Thyroid gland (tissue), 4 donors: ENCODE measurements around the gene ARFGEF2. TPM values are rescaled to one million over a fixed set of nuclear protein-coding genes. Genes with fewer than 3 reads are reported as not detected.
A peak's percentile ranks its signal among the peaks of the same experiment; 100 is the strongest.

ENCODE experiments used
- DNase-seq, 2 donors: peaks; one replicate each; pipeline ENCODE4 v3.0.0-alpha.2; 2019
- H3K27ac ChIP-seq, 3 donors: fragments of 200-600 bp; sonication (generic); 1 replicate in 2 of 3; 2 replicates in 1 of 3; pipeline ENCODE4 v1.5.1; 2016 to 2019; ENCODE audit warnings: mild to moderate bottlenecking in 1 of 3, moderate library complexity in 1 of 3
- H3K27me3 ChIP-seq: fragments of 200-600 bp; sonication (generic); one replicate; pipeline ENCODE4 v1.5.1; 2019
- H3K36me3 ChIP-seq, 2 donors: fragments of 200-600 bp; sonication (generic); one replicate each; pipeline ENCODE4 v1.5.1; 2016 to 2019
- H3K4me1 ChIP-seq, 2 donors: fragments of 200-600 bp; sonication (generic); one replicate each; pipeline ENCODE4 v1.5.1; 2017 to 2019
- H3K4me3 ChIP-seq, 3 donors: fragments of 200-600 bp; sonication (generic); replicated peaks in 1 of 3; 1 replicate in 2 of 3; 2 replicates in 1 of 3; pipeline ENCODE4 v1.5.1; 2016; ENCODE audit warnings: mild to moderate bottlenecking in 1 of 3
- H3K9me3 ChIP-seq: fragments of 200-600 bp; sonication (generic); one replicate; pipeline ENCODE4 v1.5.1; 2017
- CTCF ChIP-seq, 6 experiments: fragments of 200-600 bp in 3 of 6; fragments of 450-650 bp in 3 of 6; sonication (generic) in 3 of 6; IDR thresholded peaks; one replicate each; pipeline ENCODE4 v1.5.1; 2016 to 2019; ENCODE audit warnings: antibody characterized with exemption in 6 of 6, mild to moderate bottlenecking in 2 of 6, inconsistent platforms in 1 of 6, moderate library complexity in 1 of 6
- POLR2A ChIP-seq, 2 donors: fragments of 450-650 bp; IDR thresholded peaks; one replicate each; pipeline ENCODE4 v1.6.1; 2017; ENCODE audit warnings: antibody characterized with exemption in 2 of 2, mild to moderate bottlenecking in 2 of 2, moderate library complexity in 1 of 2
- WGBS, 2 donors: methylation state at CpG; one replicate each; pipeline ENCODE4 v1.1.5; 2017; 5-methylcytosine and 5-hydroxymethylcytosine counted together
- intact Hi-C: fragments of 100-400 bp; cut with DNase I; formaldehyde crosslinking; loops from one replicate; pipeline ENCODE4 v1.15.1; 2023
- total RNA-seq, 4 donors: library from RNA; depleted of rRNA; stranded (reverse); fragments of >200 nt; gene quantifications; one replicate each; pipeline ENCODE4 v1.2.3, GENCODE V29; 2016

The ARFGEF2 gene
- total RNA-seq, 4 donors from 2014 or later = 92.3 to 131 (median 101) TPM

GRCh38 chr20:48995589-48995988 is 74.1 kb downstream of the ARFGEF2 start:
- Histone ChIP-seq H3K4me3 (no peak overlapping the region), H3K9me3 (no peaks in the 10 kb centered on the region), H3K4me1 (peaks cover 38 to 39% of the 10 kb centered on the region in 2 donors), H3K36me3 (peaks cover 43 to 44% of the 10 kb centered on the region in 2 donors), H3K27me3 (no peaks in the 10 kb centered on the region), H3K27ac (peak overlapping the region; percentile 81 to 93 (median 89))
- WGBS, 2 donors = 34 to 37% methylated on average over 4 of the region's 4 CpGs
- TF ChIP-seq CTCF (IDR thresholded peaks at IDR 0.05) = no peak
- no peak for TF ChIP-seq POLR2A (IDR thresholded peaks at IDR 0.05)
- intact Hi-C loops = no loop called here
- DNase-seq = peak; percentile 85 to 87

- H3K27me3 ChIP-seq = no peaks in the 10 kb centered on the region
- no peak for DNase-seq
- peaks cover 9 to 11% of the 10 kb centered on the region in 2 donors for H3K4me1 ChIP-seq
- TF ChIP-seq POLR2A (IDR thresholded peaks at IDR 0.05) (no peak), CTCF (IDR thresholded peaks at IDR 0.05) (no peak)
- H3K27ac ChIP-seq = peak overlapping the region in 2 of 3 donors; percentile 11 to 19
- intact Hi-C loops = no loop called here
- WGBS, 2 donors = 57 to 62% methylated on average over 3 of the region's 3 CpGs
- peaks cover 26 to 34% of the 10 kb centered on the region in 2 donors for H3K36me3 ChIP-seq
- H3K4me3 ChIP-seq = no peak overlapping the region
- no peaks in the 10 kb centered on the region for H3K9me3 ChIP-seq
These were observed 78.7 kb downstream of the ARFGEF2 start for GRCh38 chr20:48999890-49000870.

GRCh38 chr20:49001741-49002140 is 80.2 kb downstream of the ARFGEF2 start:
- Histone ChIP-seq H3K4me3 (no peak overlapping the region), H3K36me3 (peaks cover 33 to 41% of the 10 kb centered on the region in 2 donors), H3K27me3 (no peaks in the 10 kb centered on the region), H3K27ac (no peak overlapping the region), H3K9me3 (no peaks in the 10 kb centered on the region), H3K4me1 (no peaks in the 10 kb centered on the region)
- 96 to 98% methylated on average over 7 of the region's 7 CpGs for WGBS, 2 donors
- intact Hi-C loops = no loop called here
- no peak for DNase-seq
- TF ChIP-seq POLR2A (IDR thresholded peaks at IDR 0.05) (no peak), CTCF (IDR thresholded peaks at IDR 0.05) (no peak)

GRCh38 chr20:49006446-49006980 is 85.0 kb downstream of the ARFGEF2 start:
- 83 to 91% methylated on average over 8 of the region's 8 CpGs for WGBS, 2 donors
- no peak overlapping the region for H3K27ac ChIP-seq
- H3K9me3 ChIP-seq = no peaks in the 10 kb centered on the region
- H3K27me3 ChIP-seq = no peaks in the 10 kb centered on the region
- H3K4me3 ChIP-seq = no peak overlapping the region
- no peak for TF ChIP-seq POLR2A (IDR thresholded peaks at IDR 0.05)
- no peak for TF ChIP-seq CTCF (IDR thresholded peaks at IDR 0.05)
- no peak for DNase-seq
- H3K36me3 ChIP-seq = peaks cover 27 to 34% of the 10 kb centered on the region in 2 donors
- no peaks in the 10 kb centered on the region for H3K4me1 ChIP-seq
- intact Hi-C loops = no loop called here
